HG03066 (cell line): ENCODE results near the gene NSUN6.

Experiments used
- ATAC-seq: cut with Tn5 transposase; IDR thresholded peaks from one replicate; pipeline ENCODE4 v1.9.1; 2021; ENCODE audit warnings: low read depth; ENCODE audit not compliant: unreplicated experiment

The NSUN6 gene

GRCh38 chr10:18505456-18506118 is 145.8 kb downstream of the NSUN6 start:
- ATAC-seq = no peak

GRCh38 chr10:18504161-18504560 is 147.2 kb downstream of the NSUN6 start:
- no peak for ATAC-seq

GRCh38 chr10:18501629-18502028 is 149.8 kb downstream of the NSUN6 start:
- ATAC-seq = no peak

GRCh38 chr10:18501198-18501597 is 150.2 kb downstream of the NSUN6 start:
- peak; percentile 94 for ATAC-seq

GRCh38 chr10:18500576-18500975 is 150.8 kb downstream of the NSUN6 start:
- no peak for ATAC-seq

- ATAC-seq = no peak
These were observed 152.4 kb downstream of the NSUN6 start for GRCh38 chr10:18498998-18499397.

GRCh38 chr10:18497806-18498369 is 153.5 kb downstream of the NSUN6 start:
- ATAC-seq = no peak
